ENCODE measurements around the gene STMP1. TPM values are rescaled to one million over a fixed set of nuclear protein-coding genes. Genes with fewer than 3 reads are reported as not detected.

The STMP1 gene
- total and polyA plus RNA-seq, 2 experiments from 2014 or later: 23.0 to 78.4 TPM

DNA sequence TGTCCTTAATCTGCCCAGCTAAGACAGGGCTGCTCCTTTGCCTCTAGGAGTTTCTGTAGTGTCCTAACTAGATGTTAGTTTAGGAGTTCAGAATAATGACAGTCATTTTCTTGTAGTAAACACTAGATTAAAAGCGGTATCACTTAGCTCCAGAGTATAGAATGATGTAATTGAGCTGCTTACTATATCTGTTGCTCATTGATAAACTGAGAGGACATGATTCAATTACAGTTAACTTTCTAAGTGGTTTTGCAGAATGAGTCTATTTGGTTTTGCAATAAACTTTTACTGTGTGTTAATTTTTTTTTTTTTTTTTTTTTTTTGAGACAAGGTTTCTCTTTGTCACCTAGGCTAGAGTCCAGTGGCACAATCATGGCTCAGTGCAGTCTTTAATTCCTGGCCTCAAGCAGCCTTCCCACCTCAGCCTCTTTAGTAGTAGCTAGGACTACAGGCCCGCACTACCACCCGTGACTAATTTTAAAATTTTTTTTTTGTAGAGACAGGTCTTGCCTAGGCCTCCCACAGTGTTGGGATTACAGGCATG lies 1.8 kb downstream of the STMP1 start (continued):
- TF ChIP-seq REST (IDR thresholded peaks at IDR 0.05; ENCODE audit: unreplicated experiment) (no peak), ETS1 (IDR thresholded peaks at IDR 0.05) (no peak)

GRCh38 chr7:135665042-135665441 lies 2.7 kb downstream of the STMP1 start:
- peaks cover 13% of the 10 kb centered on the region; the same call in 1 of the 2 replicates for H3F3A ChIP-seq (replicated peaks; ENCODE audit: low read depth)
- peaks cover 76% of the 10 kb centered on the region for H3K79me2 ChIP-seq (replicated peaks; ENCODE audit: insufficient read depth)
- H3K27me3 Mint-ChIP-seq (ENCODE audit: insufficient read depth, low read depth, poor library complexity): peaks cover 4% of the 10 kb centered on the region
- H3K9me2 ChIP-seq (ENCODE audit: insufficient read depth): no peaks in the 10 kb centered on the region
- peaks cover 6% of the 10 kb centered on the region for H3K4me1 ChIP-seq (ENCODE audit: insufficient read depth)
- no peak overlapping the region for H3K27ac Mint-ChIP-seq
- H3K9me3 Mint-ChIP-seq: no peaks in the 10 kb centered on the region; the same call in 2 of the 3 replicates
- H3K4me3 ChIP-seq: 0 out of 2 replicates have a peak overlapping the region, but pooled peaks have one; percentile 7
- H2AFZ ChIP-seq: no peak overlapping the region
- no peaks in the 10 kb centered on the region for H3K27me3 ChIP-seq (ENCODE audit: insufficient read depth)
- H3K4me1 Mint-ChIP-seq: peaks cover 12% of the 10 kb centered on the region
- no peak overlapping the region for H3K4me3 Mint-ChIP-seq
- H3K36me3 ChIP-seq (ENCODE audit: insufficient read depth): no peaks in the 10 kb centered on the region
- peaks cover 30% of the 10 kb centered on the region for H3K36me3 Mint-ChIP-seq (ENCODE audit: low read depth)
- H3K27ac ChIP-seq (ENCODE audit: low read depth): no peak overlapping the region
- TF ChIP-seq, protein P1, sequence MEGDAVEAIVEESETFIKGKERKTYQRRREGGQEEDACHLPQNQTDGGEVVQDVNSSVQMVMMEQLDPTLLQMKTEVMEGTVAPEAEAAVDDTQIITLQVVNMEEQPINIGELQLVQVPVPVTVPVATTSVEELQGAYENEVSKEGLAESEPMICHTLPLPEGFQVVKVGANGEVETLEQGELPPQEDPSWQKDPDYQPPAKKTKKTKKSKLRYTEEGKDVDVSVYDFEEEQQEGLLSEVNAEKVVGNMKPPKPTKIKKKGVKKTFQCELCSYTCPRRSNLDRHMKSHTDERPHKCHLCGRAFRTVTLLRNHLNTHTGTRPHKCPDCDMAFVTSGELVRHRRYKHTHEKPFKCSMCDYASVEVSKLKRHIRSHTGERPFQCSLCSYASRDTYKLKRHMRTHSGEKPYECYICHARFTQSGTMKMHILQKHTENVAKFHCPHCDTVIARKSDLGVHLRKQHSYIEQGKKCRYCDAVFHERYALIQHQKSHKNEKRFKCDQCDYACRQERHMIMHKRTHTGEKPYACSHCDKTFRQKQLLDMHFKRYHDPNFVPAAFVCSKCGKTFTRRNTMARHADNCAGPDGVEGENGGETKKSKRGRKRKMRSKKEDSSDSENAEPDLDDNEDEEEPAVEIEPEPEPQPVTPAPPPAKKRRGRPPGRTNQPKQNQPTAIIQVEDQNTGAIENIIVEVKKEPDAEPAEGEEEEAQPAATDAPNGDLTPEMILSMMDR (conservative IDR thresholded peaks at IDR 0.05; ENCODE audit: low read depth in 2 of 2): no peak
- TF ChIP-seq ETS1 (IDR thresholded peaks at IDR 0.05): no peak
- H3K4me2 ChIP-seq: peak overlapping the region; percentile 43; the same call in 1 of the 2 replicates
- ATAC-seq (no peak), DNase-seq (ENCODE audit: low spot score) (no peak)
- H4K20me1 ChIP-seq (replicated peaks; ENCODE audit: insufficient read depth): no peaks in the 10 kb centered on the region

GRCh38 chr7:135666156-135666555 lies 3.8 kb downstream of the STMP1 start:
- Mint-ChIP-seq H3K27ac (no peak overlapping the region), H3K36me3 (ENCODE audit: low read depth) (peaks cover 30% of the 10 kb centered on the region)
- no peak for DNase-seq (ENCODE audit: low spot score)
- TF ChIP-seq ETS1 (IDR thresholded peaks at IDR 0.05) (no peak), EZH2 (IDR thresholded peaks at IDR 0.05; ENCODE audit: low read depth, unreplicated experiment) (no peak), NANOG (IDR thresholded peaks at IDR 0.05; ENCODE audit: borderline replicate concordance) (no peak), STAT1 (IDR thresholded peaks at IDR 0.05; ENCODE audit: unreplicated experiment) (no peak), JUNB (IDR thresholded peaks at IDR 0.05; ENCODE audit: unreplicated experiment) (no peak), REST (IDR thresholded peaks at IDR 0.05; ENCODE audit: unreplicated experiment) (no peak), CREB1 (CRISPR knock-in tag; IDR thresholded peaks at IDR 0.05; ENCODE audit: low read depth) (no peak)

More at GRCh38 chr7:135666156-135666555, 3.8 kb downstream of the STMP1 start:
- no peaks in the 10 kb centered on the region for H3K27me3 ChIP-seq (ENCODE audit: insufficient read depth)
- H3K4me3 ChIP-seq: no peak overlapping the region
- no peak overlapping the region for H3K4me2 ChIP-seq
- no peaks in the 10 kb centered on the region for H4K20me1 ChIP-seq (replicated peaks; ENCODE audit: insufficient read depth)
- no peaks in the 10 kb centered on the region for H3K36me3 ChIP-seq (ENCODE audit: insufficient read depth)
- H2AFZ ChIP-seq: no peak overlapping the region
- H3K27me3 Mint-ChIP-seq (ENCODE audit: insufficient read depth, low read depth, poor library complexity): peaks cover 4% of the 10 kb centered on the region
- H3F3A ChIP-seq (replicated peaks; ENCODE audit: low read depth): peaks cover 13% of the 10 kb centered on the region; the same call in 1 of the 2 replicates
- H3K79me2 ChIP-seq (replicated peaks; ENCODE audit: insufficient read depth): peaks cover 87% of the 10 kb centered on the region
- no peak overlapping the region for H3K4me3 Mint-ChIP-seq
- H3K4me1 ChIP-seq (ENCODE audit: insufficient read depth): peaks cover 6% of the 10 kb centered on the region
- no peaks in the 10 kb centered on the region for H3K9me2 ChIP-seq (ENCODE audit: insufficient read depth)
- H3K27ac ChIP-seq (ENCODE audit: low read depth): no peak overlapping the region
- no peak for ATAC-seq
- H3K4me1 Mint-ChIP-seq: peaks cover 12% of the 10 kb centered on the region
- no peaks in the 10 kb centered on the region; the same call in 2 of the 3 replicates for H3K9me3 Mint-ChIP-seq
